BJ (cell line): ENCODE data around the gene NBEAL1. TPM values are rescaled to one million over a fixed set of nuclear protein-coding genes. Genes with fewer than 3 reads are reported as not detected.
"Not testable (repeated sequence)": the region's sequence is repeated elsewhere in the genome, so short reads cannot be mapped to it uniquely, and the experiment has no call there.

ENCODE experiments used
- CTCF ChIA-PET: fragments of 350-600 bp; formaldehyde crosslinking; extraction: SDS; loops from one replicate; lab custom pipeline; 2021; ENCODE audit warnings: antibody characterized with exemption, inconsistent platforms; lab: Yijun Ruan, JAX
- POLR2A ChIA-PET: fragments of 300-600 bp; sonication (Branson Sonifier 250); formaldehyde crosslinking; extraction: SDS; loops from one replicate; lab custom pipeline; 2021; ENCODE audit warnings: antibody characterized with exemption; lab: Charles Lee
- DNase-seq: peaks from one replicate; pipeline ENCODE4 v3.0.0-alpha.2; 2011; ENCODE audit warnings: low read depth
- H3K27me3 ChIP-seq: 2 replicates; pipeline ENCODE4 v1.6.0; 2011; ENCODE audit warnings: low read length; ENCODE audit not compliant: control insufficient read depth, insufficient read depth
- H3K36me3 ChIP-seq: 2 replicates; pipeline ENCODE4 v1.5.1; 2011; ENCODE audit warnings: low read length; ENCODE audit not compliant: control insufficient read depth, insufficient read depth
- H3K4me3 ChIP-seq: 2 replicates; pipeline ENCODE4 v1.5.1; 2011; ENCODE audit warnings: low read depth, mild to moderate bottlenecking, control low read depth, low read length
- polyA plus RNA-seq: library from polyadenylated mRNA; depleted of rRNA; stranded (reverse); fragments of >200 nt; gene quantifications from 2 replicates; pipeline ENCODE4 v1.2.3, GENCODE V29; 2011
- TF ChIP-seq, protein P1 (sequence below): IDR thresholded peaks from 2 replicates; pipeline ENCODE4 v1.5.1; 2011; ENCODE audit warnings: low read depth, mild to moderate bottlenecking, control low read depth, inconsistent platforms, low read length, moderate library complexity; ENCODE audit not compliant: insufficient read depth

The NBEAL1 gene
- polyA plus RNA-seq, 1 experiment = 5.9 TPM

DNA sequence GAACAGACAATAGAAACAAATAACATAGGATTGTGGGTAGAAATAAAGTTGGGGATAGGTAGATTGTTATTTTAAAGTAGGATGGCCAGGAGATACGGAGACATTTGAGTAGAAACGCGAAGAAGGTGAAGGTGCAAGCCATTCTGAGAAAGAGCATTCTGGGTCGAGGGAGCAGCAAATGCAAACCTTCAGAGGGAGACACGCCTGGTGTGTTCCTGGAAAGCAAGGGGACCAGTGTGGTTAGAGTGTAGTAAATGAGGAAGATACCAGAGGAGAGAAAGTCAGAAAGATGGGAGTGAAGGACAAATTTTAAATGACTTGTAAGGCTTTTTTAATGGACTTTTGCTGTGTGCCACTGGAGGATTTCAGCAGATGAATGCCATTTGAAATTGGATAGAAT is 225.8 kb downstream of the NBEAL1 start:
- POLR2A ChIA-PET = no interaction called here
- H3K27me3 ChIP-seq = no peaks in the 10 kb centered on the region

DNA sequence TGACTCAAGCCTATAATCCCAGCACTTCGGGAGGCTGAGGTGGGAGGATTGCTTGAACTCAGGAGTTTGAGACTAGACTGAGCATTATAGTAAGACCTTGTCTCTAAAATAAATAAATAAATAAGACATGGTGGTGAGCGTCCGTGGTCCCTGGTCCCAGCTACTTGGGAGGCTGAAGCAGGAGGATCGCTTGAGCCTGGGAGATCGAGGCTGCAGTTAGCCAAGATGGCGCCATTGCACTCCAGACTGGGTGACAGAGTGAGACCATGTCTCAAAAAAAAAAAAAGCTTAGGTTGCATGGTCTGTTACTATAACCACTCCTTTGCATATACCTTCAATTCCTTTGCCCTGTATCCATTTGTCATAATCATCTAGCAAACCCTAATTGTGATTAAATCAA is 227.8 kb downstream of the NBEAL1 start:
- 0 out of 2 replicates have a peak, but pooled peaks cover 1% of the 10 kb centered on the region for H3K36me3 ChIP-seq
- POLR2A ChIA-PET = interaction anchor here (0.5 to 0.6 kb wide), 2 partner anchors 144 to 396 kb away, joined by 7 to 9 read pairs; no protein-coding TSS in a partner anchor
- TF ChIP-seq, protein P1, sequence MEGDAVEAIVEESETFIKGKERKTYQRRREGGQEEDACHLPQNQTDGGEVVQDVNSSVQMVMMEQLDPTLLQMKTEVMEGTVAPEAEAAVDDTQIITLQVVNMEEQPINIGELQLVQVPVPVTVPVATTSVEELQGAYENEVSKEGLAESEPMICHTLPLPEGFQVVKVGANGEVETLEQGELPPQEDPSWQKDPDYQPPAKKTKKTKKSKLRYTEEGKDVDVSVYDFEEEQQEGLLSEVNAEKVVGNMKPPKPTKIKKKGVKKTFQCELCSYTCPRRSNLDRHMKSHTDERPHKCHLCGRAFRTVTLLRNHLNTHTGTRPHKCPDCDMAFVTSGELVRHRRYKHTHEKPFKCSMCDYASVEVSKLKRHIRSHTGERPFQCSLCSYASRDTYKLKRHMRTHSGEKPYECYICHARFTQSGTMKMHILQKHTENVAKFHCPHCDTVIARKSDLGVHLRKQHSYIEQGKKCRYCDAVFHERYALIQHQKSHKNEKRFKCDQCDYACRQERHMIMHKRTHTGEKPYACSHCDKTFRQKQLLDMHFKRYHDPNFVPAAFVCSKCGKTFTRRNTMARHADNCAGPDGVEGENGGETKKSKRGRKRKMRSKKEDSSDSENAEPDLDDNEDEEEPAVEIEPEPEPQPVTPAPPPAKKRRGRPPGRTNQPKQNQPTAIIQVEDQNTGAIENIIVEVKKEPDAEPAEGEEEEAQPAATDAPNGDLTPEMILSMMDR = no peak
- DNase-seq = no peak
- no peak overlapping the region for H3K4me3 ChIP-seq
- H3K27me3 ChIP-seq = no peaks in the 10 kb centered on the region
- CTCF ChIA-PET = no interaction called here

More for the DNA sequence above, 225.8 kb downstream of the NBEAL1 start:
- Histone ChIP-seq H3K4me3 (no peak overlapping the region; the same call in 1 of the 2 replicates), H3K36me3 (0 out of 2 replicates have a peak, but pooled peaks cover 1% of the 10 kb centered on the region)
- CTCF ChIA-PET = interaction anchor here (2.5 kb wide), 1 partner anchor 9 kb away, joined by 11 read pairs; no protein-coding TSS in a partner anchor
- DNase-seq = no peak
- TF ChIP-seq, protein P1 = no peak

DNA sequence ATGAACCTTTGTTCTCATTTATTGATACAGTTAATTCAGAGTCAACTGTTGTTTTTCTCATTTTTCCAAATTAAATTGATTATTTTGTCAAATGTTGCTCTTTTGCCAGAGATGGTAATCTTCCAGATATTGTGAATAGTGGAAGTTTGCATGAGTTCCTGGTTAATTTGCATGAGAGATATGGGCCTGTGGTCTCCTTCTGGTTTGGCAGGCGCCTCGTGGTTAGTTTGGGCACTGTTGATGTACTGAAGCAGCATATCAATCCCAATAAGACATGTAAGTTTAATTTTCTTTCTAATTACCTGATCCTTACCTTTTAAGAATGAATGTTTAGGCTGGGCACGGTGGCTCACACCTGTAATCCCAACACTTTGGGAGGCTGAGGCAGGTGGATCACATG is 232.0 kb downstream of the NBEAL1 start:
- ChIA-PET POLR2A (no interaction called here), CTCF (interaction anchor here (0.6 kb wide), 1 partner anchor 106 kb away, joined by 3 read pairs; no protein-coding TSS in a partner anchor)
- Histone ChIP-seq H3K36me3 (peaks cover 1% of the 10 kb centered on the region; the same call in 1 of the 2 replicates), H3K27me3 (no peaks in the 10 kb centered on the region), H3K4me3 (no peak overlapping the region)
- TF ChIP-seq, protein P1 = no peak
- DNase-seq = no peak

DNA sequence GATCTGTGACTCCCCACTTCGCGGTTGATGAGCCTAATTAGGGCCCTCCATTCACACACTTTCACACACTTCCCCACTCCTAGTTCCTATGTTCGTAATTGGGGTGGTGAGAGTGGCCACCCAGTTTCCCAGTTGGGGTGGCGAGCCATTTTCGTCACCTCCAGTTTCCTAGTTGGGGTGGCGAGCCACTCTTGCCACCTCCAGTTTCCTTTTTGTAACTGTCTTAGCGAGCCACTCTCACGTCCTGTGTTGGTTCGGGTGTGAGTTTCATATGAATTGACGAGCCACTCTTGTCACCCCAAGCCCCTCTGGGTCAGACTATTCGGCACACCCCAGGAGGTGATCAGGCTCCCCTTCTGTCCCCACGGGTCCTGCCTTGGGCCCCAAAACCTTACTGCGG is 238.1 kb downstream of the NBEAL1 start:
- TF ChIP-seq, protein P1 = no peak
- Histone ChIP-seq H3K4me3 (no peak overlapping the region), H3K36me3 (peaks cover 8% of the 10 kb centered on the region), H3K27me3 (no peaks in the 10 kb centered on the region)
- ChIA-PET CTCF (no interaction called here), POLR2A (no interaction called here)
- no peak for DNase-seq

DNA sequence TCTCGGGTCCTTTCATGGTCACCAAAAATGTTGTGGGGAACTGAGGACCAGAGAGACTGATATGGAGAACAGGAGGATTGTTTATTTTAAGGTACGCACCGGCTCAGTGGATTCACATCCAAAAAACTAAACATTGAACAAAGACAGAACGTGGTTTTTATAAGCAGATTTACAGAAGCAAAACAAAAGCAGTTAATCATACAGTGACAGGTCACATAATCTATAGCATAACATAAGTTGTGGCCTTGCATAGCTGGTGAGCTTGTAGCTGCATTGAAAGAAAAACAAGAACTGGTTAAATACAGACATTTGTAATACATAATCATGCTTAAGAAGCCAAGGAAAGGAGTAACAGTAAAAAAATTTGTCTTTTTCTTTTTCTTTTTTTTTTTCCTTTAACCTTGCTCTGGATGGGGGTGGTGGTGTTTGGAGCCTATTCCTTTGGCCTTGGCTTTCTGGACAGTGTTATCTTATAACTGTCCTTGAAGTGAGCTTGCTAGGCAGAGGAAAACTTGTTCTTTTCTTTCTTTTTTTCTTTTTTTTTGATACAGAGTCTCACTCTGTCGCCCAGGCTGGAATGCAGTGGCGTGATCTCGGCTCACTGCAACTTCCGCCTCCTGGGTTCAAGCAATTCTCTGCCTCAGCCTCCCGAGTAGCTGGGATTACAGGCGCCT is 238.9 kb downstream of the NBEAL1 start:
- H3K36me3 ChIP-seq, POLR2A ChIA-PET, H3K27me3 ChIP-seq, DNase-seq, H3K4me3 ChIP-seq: not testable (repeated sequence)
- CTCF ChIA-PET = interaction anchor here (0.6 kb wide), 1 partner anchor 10 kb away, joined by 3 read pairs; no protein-coding TSS in a partner anchor
